Activated CD4-positive, CD25-positive, alpha-beta regulatory T cell (primary cell): ENCODE measurements around the gene RPGR.

Source experiments
- DNase-seq, 4 experiments: peaks; one replicate each; lab custom pipeline; 2025; lab: John Stamatoyannopoulos, UW

Gene RPGR

GRCh38 chrX:38327007-38327774, at the start of gene RPGR:
RPGR (minus strand) TSS chrX:38327509; CDS start chrX:38327367, 142 bp downstream.
- peak; percentile 67 to 82 (median 78) for DNase-seq

- DNase-seq, result no peak
Measured at GRCh38 chrX:38376747-38377146, 49.4 kb upstream of the RPGR start.

GRCh38 chrX:38375891-38376290, 48.6 kb upstream of the RPGR start:
- DNase-seq, result no peak

GRCh38 chrX:38374431-38374830, 47.1 kb upstream of the RPGR start:
- DNase-seq, result no peak

- no peak for DNase-seq
Measured at GRCh38 chrX:38371641-38372040, 44.3 kb upstream of the RPGR start.

GRCh38 chrX:38368774-38369173, 41.5 kb upstream of the RPGR start:
- DNase-seq, result no peak

GRCh38 chrX:38365954-38366353, 38.6 kb upstream of the RPGR start:
- no peak for DNase-seq

GRCh38 chrX:38363046-38363445, 35.7 kb upstream of the RPGR start:
- DNase-seq, result no peak

GRCh38 chrX:38357747-38358673, 30.7 kb upstream of the RPGR start:
- DNase-seq, result no peak

- DNase-seq, result no peak
Measured at GRCh38 chrX:38356401-38356800, 29.1 kb upstream of the RPGR start.

GRCh38 chrX:38352362-38352761, 25.1 kb upstream of the RPGR start, which contains the start of gene OTC:
OTC (plus strand) TSS chrX:38352604; CDS start chrX:38352697, 93 bp downstream.
- DNase-seq, result no peak

- no peak for DNase-seq
Measured at GRCh38 chrX:38351346-38351745, 24.0 kb upstream of the RPGR start.

GRCh38 chrX:38347136-38347535, 19.8 kb upstream of the RPGR start:
- DNase-seq, result no peak

GRCh38 chrX:38346150-38346549, 18.8 kb upstream of the RPGR start:
- no peak for DNase-seq

GRCh38 chrX:38342853-38343778, 15.8 kb upstream of the RPGR start:
- no peak for DNase-seq

- no peak for DNase-seq
Measured at GRCh38 chrX:38341442-38341841, 14.1 kb upstream of the RPGR start.

- DNase-seq, result no peak
Measured at GRCh38 chrX:38336538-38337240, 9.4 kb upstream of the RPGR start.

GRCh38 chrX:38335382-38335781, 8.1 kb upstream of the RPGR start:
- DNase-seq, result no peak

- no peak for DNase-seq
Measured at GRCh38 chrX:38332505-38332904, 5.2 kb upstream of the RPGR start.

- no peak for DNase-seq
Measured at GRCh38 chrX:38327775-38328081, 419 bp upstream of the RPGR start.

- no peak for DNase-seq
Measured at GRCh38 chrX:38326086-38326485, 1.2 kb downstream of the RPGR start.
